HepG2 (cell line): ENCODE results near the gene ARHGAP23. TPM values are rescaled to one million over a fixed set of nuclear protein-coding genes. Genes with fewer than 3 reads are reported as not detected.
A peak's percentile ranks its signal among the peaks of the same experiment; 100 is the strongest.

Experiments used
- ARHGAP35 ChIP-seq: sonication (generic); formaldehyde crosslinking; IDR thresholded peaks from 2 replicates; pipeline ENCODE4 v1.9.0; 2022; ENCODE audit warnings: mild to moderate bottlenecking, inconsistent platforms, moderate library complexity, missing genetic modification reagents, borderline replicate concordance
- JARID2 ChIP-seq: sonication (generic); formaldehyde crosslinking; IDR thresholded peaks from 2 replicates; pipeline ENCODE4 v1.8.1; 2023; ENCODE audit warnings: missing genetic modification reagents, inconsistent platforms; ENCODE audit not compliant: insufficient replicate concordance
- NCOR1 ChIP-seq: fragments of 200-600 bp; sonication (generic); IDR thresholded peaks from 2 replicates; pipeline ENCODE4 v1.7.0; 2017; ENCODE audit warnings: antibody characterized with exemption, low read length, borderline replicate concordance
- NR2F6 ChIP-seq, 2 experiments: IDR thresholded peaks; 2 replicates each; pipeline ENCODE4 v1.6.1; 2016; ENCODE audit warnings: antibody characterized with exemption in 1 of 2, mild to moderate bottlenecking in 1 of 2
- POLR2AphosphoS5 ChIP-seq: IDR thresholded peaks from 2 replicates; pipeline ENCODE4 v1.6.1; 2012; ENCODE audit warnings: low read depth, low read length
- RXRA ChIP-seq: sonication (generic); formaldehyde crosslinking; IDR thresholded peaks from 2 replicates; pipeline ENCODE4 v1.5.1; 2020; ENCODE audit warnings: missing genetic modification reagents
- TCF12 ChIP-seq, 2 experiments: fragments of 450-650 bp in 1 of 2; sonication (generic) in 1 of 2; formaldehyde crosslinking in 1 of 2; IDR thresholded peaks; 2 replicates each; pipeline versions ENCODE4 v1.6.1 to v1.8.0; 2017 to 2022; ENCODE audit warnings: antibody characterized with exemption in 1 of 2, mild to moderate bottlenecking in 1 of 2, missing genetic modification reagents in 1 of 2, moderate library complexity in 1 of 2
- ZEB1 ChIP-seq: IDR thresholded peaks from 2 replicates; pipeline ENCODE4 v1.6.1; 2012; ENCODE audit warnings: mild to moderate bottlenecking, low read depth, inconsistent platforms; ENCODE audit not compliant: insufficient replicate concordance
- ZNF33A ChIP-seq: sonication (generic); formaldehyde crosslinking; IDR thresholded peaks from 2 replicates; pipeline ENCODE4 v1.5.1; 2020; ENCODE audit warnings: missing genetic modification reagents, mild to moderate bottlenecking, moderate library complexity, borderline replicate concordance
- ZNF431 ChIP-seq: sonication (generic); formaldehyde crosslinking; IDR thresholded peaks from 2 replicates; pipeline ENCODE4 v1.9.0; 2022; ENCODE audit warnings: missing genetic modification reagents, low read depth, mild to moderate bottlenecking, borderline replicate concordance
- ZNF672 ChIP-seq: sonication (generic); formaldehyde crosslinking; IDR thresholded peaks from 2 replicates; pipeline ENCODE4 v1.8.1; 2022; ENCODE audit warnings: missing genetic modification reagents
- ZNF777 ChIP-seq: sonication (generic); formaldehyde crosslinking; IDR thresholded peaks from 2 replicates; pipeline ENCODE4 v1.4.0; 2020; ENCODE audit warnings: missing genetic modification reagents
- polyA plus RNA-seq, 8 experiments: library from polyadenylated mRNA; depleted of rRNA in 3 of 8; stranded (reverse) in 7 of 8; unstranded in 1 of 8; fragments of >200 nt; fragmentation: Illumina TruSeq in 4 of 8; extraction: Trizol in 4 of 8; gene quantifications; 2 replicates each; pipeline versions ENCODE4 v1.2.1 to v1.2.3, GENCODE V29; 2011 to 2016; ENCODE audit warnings: low read depth in 4 of 8, missing spikeins in 1 of 8, mixed read lengths in 1 of 8; ENCODE audit not compliant: insufficient read depth in 1 of 8
- total RNA-seq, 5 experiments: library from RNA; depleted of rRNA; stranded (reverse); fragments of >200 nt; fragmentation: Illumina TruSeq; extraction: Trizol; gene quantifications; 2 replicates each; pipeline ENCODE4 v1.2.3, GENCODE V29; 2016; ENCODE audit warnings: low read depth in 1 of 5
- TF ChIP-seq, protein P1 (sequence below): sonication (generic); formaldehyde crosslinking; IDR thresholded peaks from 2 replicates; pipeline ENCODE4 v1.4.0; 2020; ENCODE audit warnings: low read depth, mild to moderate bottlenecking, missing genetic modification reagents
- TF ChIP-seq, protein P2 (sequence below): IDR thresholded peaks from 2 replicates; pipeline ENCODE4 v1.6.1; 2016; ENCODE audit warnings: low read depth, missing genetic modification reagents, missing compliant biosample characterization
- TF ChIP-seq, protein P3 (sequence below): sonication (generic); formaldehyde crosslinking; conservative IDR thresholded peaks from 2 replicates; pipeline ENCODE4 v1.8.0; 2022; ENCODE audit warnings: missing genetic modification reagents
- TF ChIP-seq, protein P4 (sequence below): IDR thresholded peaks from 2 replicates; pipeline ENCODE4 v1.6.1; 2018; ENCODE audit warnings: missing genetic modification reagents
- TF ChIP-seq, protein P5 (sequence below): sonication (generic); formaldehyde crosslinking; IDR thresholded peaks from 2 replicates; pipeline ENCODE4 v1.4.0; 2020; ENCODE audit warnings: mild to moderate bottlenecking, missing genetic modification reagents

Gene ARHGAP23
- total and polyA plus RNA-seq, 2 of the 13 experiments (the other 11 are each of a cell fraction or from before 2014, with no cell fraction given) = 0.03 TPM; not detected in 1

DNA sequence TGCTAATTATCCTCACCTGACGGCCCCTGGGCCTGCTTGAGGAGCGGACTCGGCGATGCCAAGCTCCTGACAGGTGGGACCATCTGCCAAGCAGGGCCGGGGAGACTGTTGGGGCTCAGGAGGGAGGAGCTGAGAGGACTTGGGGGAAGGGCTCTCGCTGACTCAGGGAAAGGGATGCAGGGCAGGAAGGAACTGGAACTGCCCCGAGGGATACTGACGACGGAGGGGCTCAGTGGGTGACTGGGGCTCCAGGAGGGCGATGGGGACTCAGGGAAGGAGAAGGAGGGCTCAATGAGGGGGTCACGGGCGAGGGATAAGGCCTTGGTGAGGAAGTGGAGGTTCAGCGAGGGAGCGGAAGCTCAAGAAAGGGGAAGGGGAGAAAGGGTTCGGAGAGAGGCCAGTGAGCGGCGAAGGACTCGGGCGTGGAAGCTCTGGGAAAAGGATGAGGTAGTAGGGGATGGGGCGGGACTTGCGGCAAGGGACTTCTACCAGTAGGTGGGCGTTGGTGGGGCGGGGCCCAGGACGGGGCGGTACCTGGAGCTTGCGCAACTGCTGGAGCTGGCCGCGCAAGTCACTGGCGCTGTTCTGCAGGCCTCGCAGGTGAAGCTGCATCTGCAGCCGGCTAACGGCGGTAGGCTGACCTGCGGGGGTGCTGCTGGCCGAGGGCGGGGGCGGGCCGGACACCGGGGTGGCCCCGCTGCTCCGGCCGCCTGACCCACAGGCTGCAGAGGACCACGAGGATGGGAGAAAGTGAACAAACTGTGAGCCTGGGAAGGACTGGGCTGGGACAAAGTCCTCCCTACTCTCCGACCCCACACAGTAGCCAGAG lies 131.0 kb downstream of the ARHGAP23 start (continued):
- TF ChIP-seq ZEB1 (peak; percentile 92), ZNF777 (CRISPR knock-in tag) (peak; percentile 57; the same call in 1 of the 2 replicates), NCOR1 (0 out of 2 replicates have a peak, but pooled peaks have one; percentile 39), POLR2AphosphoS5 (peak; percentile 16; the same call in 1 of the 2 replicates), ZNF672 (no peak), ARHGAP35 (CRISPR knock-in tag) (peak; percentile 63; the same call in 1 of the 2 replicates), RXRA (CRISPR knock-in tag) (no peak), NR2F6 (IDR thresholded peaks at IDR 0.05) (no peak), NR2F6 (CRISPR knock-in tag; IDR thresholded peaks at IDR 0.05) (peak; percentile 66; the same call in 1 of the 2 replicates), ZNF33A (CRISPR knock-in tag) (0 out of 2 replicates have a peak, but pooled peaks have one; percentile 58), TCF12 (IDR thresholded peaks at IDR 0.05) (no peak), TCF12 (CRISPR knock-in tag; IDR thresholded peaks at IDR 0.05) (0 out of 2 replicates have a peak, but pooled peaks have one; percentile 42), ZNF431 (CRISPR knock-in tag) (no peak), JARID2 (CRISPR knock-in tag) (no peak)
- TF ChIP-seq, protein P1, sequence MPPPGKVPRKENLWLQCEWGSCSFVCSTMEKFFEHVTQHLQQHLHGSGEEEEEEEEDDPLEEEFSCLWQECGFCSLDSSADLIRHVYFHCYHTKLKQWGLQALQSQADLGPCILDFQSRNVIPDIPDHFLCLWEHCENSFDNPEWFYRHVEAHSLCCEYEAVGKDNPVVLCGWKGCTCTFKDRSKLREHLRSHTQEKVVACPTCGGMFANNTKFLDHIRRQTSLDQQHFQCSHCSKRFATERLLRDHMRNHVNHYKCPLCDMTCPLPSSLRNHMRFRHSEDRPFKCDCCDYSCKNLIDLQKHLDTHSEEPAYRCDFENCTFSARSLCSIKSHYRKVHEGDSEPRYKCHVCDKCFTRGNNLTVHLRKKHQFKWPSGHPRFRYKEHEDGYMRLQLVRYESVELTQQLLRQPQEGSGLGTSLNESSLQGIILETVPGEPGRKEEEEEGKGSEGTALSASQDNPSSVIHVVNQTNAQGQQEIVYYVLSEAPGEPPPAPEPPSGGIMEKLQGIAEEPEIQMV = no peak; the same call in 1 of the 2 replicates
- TF ChIP-seq, protein P2, sequence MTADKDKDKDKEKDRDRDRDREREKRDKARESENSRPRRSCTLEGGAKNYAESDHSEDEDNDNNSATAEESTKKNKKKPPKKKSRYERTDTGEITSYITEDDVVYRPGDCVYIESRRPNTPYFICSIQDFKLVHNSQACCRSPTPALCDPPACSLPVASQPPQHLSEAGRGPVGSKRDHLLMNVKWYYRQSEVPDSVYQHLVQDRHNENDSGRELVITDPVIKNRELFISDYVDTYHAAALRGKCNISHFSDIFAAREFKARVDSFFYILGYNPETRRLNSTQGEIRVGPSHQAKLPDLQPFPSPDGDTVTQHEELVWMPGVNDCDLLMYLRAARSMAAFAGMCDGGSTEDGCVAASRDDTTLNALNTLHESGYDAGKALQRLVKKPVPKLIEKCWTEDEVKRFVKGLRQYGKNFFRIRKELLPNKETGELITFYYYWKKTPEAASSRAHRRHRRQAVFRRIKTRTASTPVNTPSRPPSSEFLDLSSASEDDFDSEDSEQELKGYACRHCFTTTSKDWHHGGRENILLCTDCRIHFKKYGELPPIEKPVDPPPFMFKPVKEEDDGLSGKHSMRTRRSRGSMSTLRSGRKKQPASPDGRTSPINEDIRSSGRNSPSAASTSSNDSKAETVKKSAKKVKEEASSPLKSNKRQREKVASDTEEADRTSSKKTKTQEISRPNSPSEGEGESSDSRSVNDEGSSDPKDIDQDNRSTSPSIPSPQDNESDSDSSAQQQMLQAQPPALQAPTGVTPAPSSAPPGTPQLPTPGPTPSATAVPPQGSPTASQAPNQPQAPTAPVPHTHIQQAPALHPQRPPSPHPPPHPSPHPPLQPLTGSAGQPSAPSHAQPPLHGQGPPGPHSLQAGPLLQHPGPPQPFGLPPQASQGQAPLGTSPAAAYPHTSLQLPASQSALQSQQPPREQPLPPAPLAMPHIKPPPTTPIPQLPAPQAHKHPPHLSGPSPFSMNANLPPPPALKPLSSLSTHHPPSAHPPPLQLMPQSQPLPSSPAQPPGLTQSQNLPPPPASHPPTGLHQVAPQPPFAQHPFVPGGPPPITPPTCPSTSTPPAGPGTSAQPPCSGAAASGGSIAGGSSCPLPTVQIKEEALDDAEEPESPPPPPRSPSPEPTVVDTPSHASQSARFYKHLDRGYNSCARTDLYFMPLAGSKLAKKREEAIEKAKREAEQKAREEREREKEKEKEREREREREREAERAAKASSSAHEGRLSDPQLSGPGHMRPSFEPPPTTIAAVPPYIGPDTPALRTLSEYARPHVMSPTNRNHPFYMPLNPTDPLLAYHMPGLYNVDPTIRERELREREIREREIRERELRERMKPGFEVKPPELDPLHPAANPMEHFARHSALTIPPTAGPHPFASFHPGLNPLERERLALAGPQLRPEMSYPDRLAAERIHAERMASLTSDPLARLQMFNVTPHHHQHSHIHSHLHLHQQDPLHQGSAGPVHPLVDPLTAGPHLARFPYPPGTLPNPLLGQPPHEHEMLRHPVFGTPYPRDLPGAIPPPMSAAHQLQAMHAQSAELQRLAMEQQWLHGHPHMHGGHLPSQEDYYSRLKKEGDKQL (CRISPR knock-in tag) = no peak
- TF ChIP-seq, protein P3, sequence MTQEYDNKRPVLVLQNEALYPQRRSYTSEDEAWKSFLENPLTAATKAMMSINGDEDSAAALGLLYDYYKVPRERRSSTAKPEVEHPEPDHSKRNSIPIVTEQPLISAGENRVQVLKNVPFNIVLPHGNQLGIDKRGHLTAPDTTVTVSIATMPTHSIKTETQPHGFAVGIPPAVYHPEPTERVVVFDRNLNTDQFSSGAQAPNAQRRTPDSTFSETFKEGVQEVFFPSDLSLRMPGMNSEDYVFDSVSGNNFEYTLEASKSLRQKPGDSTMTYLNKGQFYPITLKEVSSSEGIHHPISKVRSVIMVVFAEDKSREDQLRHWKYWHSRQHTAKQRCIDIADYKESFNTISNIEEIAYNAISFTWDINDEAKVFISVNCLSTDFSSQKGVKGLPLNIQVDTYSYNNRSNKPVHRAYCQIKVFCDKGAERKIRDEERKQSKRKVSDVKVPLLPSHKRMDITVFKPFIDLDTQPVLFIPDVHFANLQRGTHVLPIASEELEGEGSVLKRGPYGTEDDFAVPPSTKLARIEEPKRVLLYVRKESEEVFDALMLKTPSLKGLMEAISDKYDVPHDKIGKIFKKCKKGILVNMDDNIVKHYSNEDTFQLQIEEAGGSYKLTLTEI (CRISPR knock-in tag) = no peak
- TF ChIP-seq, protein P4, sequence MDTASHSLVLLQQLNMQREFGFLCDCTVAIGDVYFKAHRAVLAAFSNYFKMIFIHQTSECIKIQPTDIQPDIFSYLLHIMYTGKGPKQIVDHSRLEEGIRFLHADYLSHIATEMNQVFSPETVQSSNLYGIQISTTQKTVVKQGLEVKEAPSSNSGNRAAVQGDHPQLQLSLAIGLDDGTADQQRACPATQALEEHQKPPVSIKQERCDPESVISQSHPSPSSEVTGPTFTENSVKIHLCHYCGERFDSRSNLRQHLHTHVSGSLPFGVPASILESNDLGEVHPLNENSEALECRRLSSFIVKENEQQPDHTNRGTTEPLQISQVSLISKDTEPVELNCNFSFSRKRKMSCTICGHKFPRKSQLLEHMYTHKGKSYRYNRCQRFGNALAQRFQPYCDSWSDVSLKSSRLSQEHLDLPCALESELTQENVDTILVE (CRISPR knock-in tag) = no peak; the same call in 1 of the 2 replicates
- TF ChIP-seq, protein P5, sequence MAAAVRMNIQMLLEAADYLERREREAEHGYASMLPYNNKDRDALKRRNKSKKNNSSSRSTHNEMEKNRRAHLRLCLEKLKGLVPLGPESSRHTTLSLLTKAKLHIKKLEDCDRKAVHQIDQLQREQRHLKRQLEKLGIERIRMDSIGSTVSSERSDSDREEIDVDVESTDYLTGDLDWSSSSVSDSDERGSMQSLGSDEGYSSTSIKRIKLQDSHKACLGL (CRISPR knock-in tag) = 0 out of 2 replicates have a peak, but pooled peaks have one; percentile 35
